Measurements from ENCODE around the gene ARHGAP26.

Gene ARHGAP26

DNA sequence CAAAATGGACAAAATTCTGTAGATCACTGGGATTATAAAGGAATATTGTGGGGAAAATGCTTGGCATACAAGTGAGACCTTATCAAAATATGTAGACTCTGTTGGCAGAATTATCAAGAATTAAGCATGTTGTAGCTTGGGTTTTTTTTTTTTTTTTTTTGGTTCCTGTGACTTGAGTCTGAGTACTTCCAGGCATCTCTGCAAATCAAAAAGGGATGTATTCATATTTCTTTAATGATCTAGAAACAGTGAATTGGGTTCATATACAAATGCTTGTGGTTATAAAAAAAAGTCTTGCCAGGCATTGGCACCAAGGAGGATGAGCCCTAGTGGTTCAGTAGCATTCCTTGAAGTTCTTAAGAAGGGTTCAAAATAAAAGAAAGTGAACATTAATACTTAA, 292.2 kb downstream of the ARHGAP26 start:
- peaks cover 2 to 20% of the 10 kb centered on the region in 2 donors for H3K36me3 ChIP-seq (ENCODE audit: control insufficient read depth in 2 of 2, insufficient read depth in 2 of 2, low read length in 2 of 2)
- no peak overlapping the region for H3K27ac ChIP-seq (ENCODE audit: low read depth in 2 of 2, low read length in 2 of 2)
- no peaks in the 10 kb centered on the region for H3K9me3 ChIP-seq (ENCODE audit: control insufficient read depth in 2 of 2, low read length in 2 of 2)
- no peak overlapping the region for H3K9ac ChIP-seq (ENCODE audit: low read depth in 1 of 2, low read length in 2 of 2)
- peaks cover 0 to 3% of the 10 kb centered on the region in 2 donors for H3K4me1 ChIP-seq (ENCODE audit: control insufficient read depth in 2 of 2, insufficient read depth in 2 of 2, low read length in 2 of 2)
- no peak overlapping the region for H3K4me3 ChIP-seq (ENCODE audit: low read length in 2 of 2)
- no peaks in the 10 kb centered on the region for H3K27me3 ChIP-seq (ENCODE audit: control insufficient read depth in 2 of 2, insufficient read depth in 2 of 2, low read length in 2 of 2)

DNA sequence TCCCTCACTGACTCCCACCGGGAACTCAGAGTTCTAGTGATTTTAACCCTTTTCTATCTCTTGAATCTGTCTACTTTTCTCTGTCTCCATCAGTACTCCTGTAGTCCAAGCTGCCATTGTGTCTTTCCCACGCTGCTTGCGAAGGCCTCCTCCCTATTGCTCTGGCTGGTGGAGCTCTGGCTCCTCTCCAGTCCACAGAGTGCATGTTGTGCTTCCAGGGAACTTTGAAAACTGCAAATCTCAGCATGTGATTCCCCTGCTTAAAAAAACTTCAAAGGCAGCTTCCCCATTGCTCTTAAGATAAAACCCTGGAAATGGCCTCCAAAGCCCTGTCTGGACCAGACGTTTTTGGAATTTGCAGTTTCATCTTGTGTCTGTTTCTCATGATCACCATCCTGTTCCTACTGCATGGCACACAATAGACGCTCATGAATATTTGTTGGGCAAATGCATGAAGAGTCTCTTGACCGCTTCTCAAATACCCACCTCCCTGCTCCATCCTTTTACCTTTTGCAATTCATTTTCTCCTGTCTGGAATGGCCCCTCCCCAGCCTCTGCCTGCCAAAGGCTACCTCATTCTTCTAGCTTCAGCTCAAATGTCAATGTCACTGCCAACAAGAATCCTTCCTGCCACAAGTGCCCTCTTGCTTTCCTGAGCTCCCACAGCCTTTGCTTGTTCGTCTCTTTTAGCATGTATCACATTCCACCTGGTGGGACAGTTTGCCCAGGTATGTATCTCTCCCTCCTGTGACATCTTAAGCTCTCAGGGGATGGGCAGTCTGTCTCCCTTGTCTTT, 293.2 kb downstream of the ARHGAP26 start:
- Histone ChIP-seq H3K4me3 (ENCODE audit: low read length in 2 of 2) (no peak overlapping the region), H3K4me1 (ENCODE audit: control insufficient read depth in 2 of 2, insufficient read depth in 2 of 2, low read length in 2 of 2) (peaks cover 0 to 3% of the 10 kb centered on the region in 2 donors), H3K27me3 (ENCODE audit: control insufficient read depth in 2 of 2, insufficient read depth in 2 of 2, low read length in 2 of 2) (no peaks in the 10 kb centered on the region), H3K9me3 (ENCODE audit: control insufficient read depth in 2 of 2, low read length in 2 of 2) (no peaks in the 10 kb centered on the region), H3K9ac (ENCODE audit: low read depth in 1 of 2, low read length in 2 of 2) (no peak overlapping the region), H3K27ac (ENCODE audit: low read depth in 2 of 2, low read length in 2 of 2) (peak overlapping the region; percentile 50 to 57), H3K36me3 (ENCODE audit: control insufficient read depth in 2 of 2, insufficient read depth in 2 of 2, low read length in 2 of 2) (peaks cover 5 to 13% of the 10 kb centered on the region in 2 donors)

DNA sequence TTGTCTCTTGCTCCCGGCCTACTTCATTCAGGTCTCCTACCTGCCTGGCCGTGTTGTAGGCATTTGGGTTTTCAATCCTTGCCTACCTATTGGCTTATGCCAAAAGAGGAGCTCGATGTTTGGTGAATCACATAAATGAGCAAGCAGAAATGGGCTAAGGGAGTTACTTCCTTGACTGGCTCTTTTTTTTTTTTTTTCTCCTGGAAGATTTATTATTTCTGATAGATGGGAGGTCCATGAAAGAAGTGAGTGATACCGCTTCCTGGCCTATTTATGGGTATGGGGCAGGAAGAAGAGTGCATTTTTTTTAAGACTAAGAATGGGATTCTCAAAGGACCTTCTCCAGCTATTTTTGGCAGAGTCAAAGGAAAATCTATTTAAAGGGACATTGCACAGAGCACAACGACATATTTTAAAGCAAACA, 294.1 kb downstream of the ARHGAP26 start:
- peak overlapping the region; percentile 50 to 64 for H3K27ac ChIP-seq (ENCODE audit: low read depth in 2 of 2, low read length in 2 of 2)
- no peaks in the 10 kb centered on the region for H3K9me3 ChIP-seq (ENCODE audit: control insufficient read depth in 2 of 2, low read length in 2 of 2)

DNA sequence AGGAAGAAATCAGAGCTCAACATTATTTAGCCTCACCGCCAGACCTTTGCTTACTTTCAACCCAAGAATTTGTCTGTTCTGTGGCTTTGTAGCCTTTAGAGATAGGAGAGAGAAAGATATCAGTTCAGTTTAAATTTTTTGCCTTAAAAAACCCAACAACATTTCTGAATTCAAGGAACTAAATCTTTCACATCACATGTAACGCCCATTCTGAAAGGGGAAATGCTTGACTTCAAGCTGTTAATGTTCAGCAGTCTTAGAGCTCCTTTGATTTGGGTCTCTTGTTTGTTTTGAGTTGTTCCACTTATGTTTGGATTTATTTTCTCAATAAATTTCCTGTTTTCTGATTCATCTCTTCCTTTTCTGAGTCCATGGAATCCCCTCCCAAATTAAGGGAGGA, 294.5 kb downstream of the ARHGAP26 start:
- Histone ChIP-seq H3K27me3 (ENCODE audit: control insufficient read depth in 2 of 2, insufficient read depth in 2 of 2, low read length in 2 of 2) (no peaks in the 10 kb centered on the region), H3K4me1 (ENCODE audit: control insufficient read depth in 2 of 2, insufficient read depth in 2 of 2, low read length in 2 of 2) (peaks cover 0 to 3% of the 10 kb centered on the region in 2 donors), H3K36me3 (ENCODE audit: control insufficient read depth in 2 of 2, insufficient read depth in 2 of 2, low read length in 2 of 2) (peaks cover 5 to 15% of the 10 kb centered on the region in 2 donors), H3K9ac (ENCODE audit: low read depth in 1 of 2, low read length in 2 of 2) (no peak overlapping the region), H3K27ac (ENCODE audit: low read depth in 2 of 2, low read length in 2 of 2) (peak overlapping the region; percentile 64), H3K9me3 (ENCODE audit: control insufficient read depth in 2 of 2, low read length in 2 of 2) (no peaks in the 10 kb centered on the region), H3K4me3 (ENCODE audit: low read length in 2 of 2) (no peak overlapping the region)

More for the DNA sequence above, 294.1 kb downstream of the ARHGAP26 start:
- Histone ChIP-seq H3K4me3 (ENCODE audit: low read length in 2 of 2) (no peak overlapping the region), H3K27me3 (ENCODE audit: control insufficient read depth in 2 of 2, insufficient read depth in 2 of 2, low read length in 2 of 2) (no peaks in the 10 kb centered on the region), H3K4me1 (ENCODE audit: control insufficient read depth in 2 of 2, insufficient read depth in 2 of 2, low read length in 2 of 2) (peaks cover 0 to 3% of the 10 kb centered on the region in 2 donors), H3K36me3 (ENCODE audit: control insufficient read depth in 2 of 2, insufficient read depth in 2 of 2, low read length in 2 of 2) (peaks cover 4 to 12% of the 10 kb centered on the region in 2 donors), H3K9ac (ENCODE audit: low read depth in 1 of 2, low read length in 2 of 2) (no peak overlapping the region)

DNA sequence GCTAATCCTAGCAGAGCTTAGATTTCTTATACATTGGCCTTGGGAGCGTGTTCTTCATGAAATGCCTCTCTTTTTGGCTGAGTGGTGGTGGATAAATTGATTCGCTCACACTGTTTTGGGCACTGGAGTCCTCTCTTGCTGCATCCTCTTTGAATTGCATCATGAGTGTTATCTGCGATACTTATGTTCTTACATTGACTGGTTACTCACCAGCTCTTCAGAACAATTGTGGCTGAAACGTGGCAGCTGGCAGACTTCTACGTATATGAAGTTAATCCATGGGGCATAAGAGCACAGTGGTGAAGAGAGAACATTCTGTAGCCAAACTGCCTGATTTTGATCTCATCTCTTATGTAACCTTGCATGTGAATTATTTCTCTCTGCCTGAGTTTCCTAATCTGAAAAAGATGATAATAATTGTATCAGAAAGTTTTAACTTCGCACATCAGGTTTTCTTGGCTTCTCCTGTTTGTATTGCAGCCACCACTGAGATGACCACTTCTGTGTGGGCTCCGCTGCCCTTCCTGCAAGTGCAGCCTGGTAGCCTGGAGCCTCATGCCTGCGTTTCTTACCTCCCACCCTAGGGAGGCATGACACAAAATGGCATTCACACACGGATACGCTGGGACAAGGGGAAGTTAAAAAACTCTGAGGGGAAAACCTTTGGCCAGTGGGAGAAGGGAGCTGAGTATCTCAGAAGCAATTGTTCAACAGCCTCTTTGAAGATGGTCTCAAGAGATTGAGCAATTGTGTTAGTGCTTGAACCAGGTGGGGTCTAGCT, 295.2 kb downstream of the ARHGAP26 start:
- no peaks in the 10 kb centered on the region for H3K9me3 ChIP-seq (ENCODE audit: control insufficient read depth in 2 of 2, low read length in 2 of 2)
- H3K4me3 ChIP-seq (ENCODE audit: low read length in 2 of 2): no peak overlapping the region
- no peaks in the 10 kb centered on the region for H3K27me3 ChIP-seq (ENCODE audit: control insufficient read depth in 2 of 2, insufficient read depth in 2 of 2, low read length in 2 of 2)
- H3K36me3 ChIP-seq (ENCODE audit: control insufficient read depth in 2 of 2, insufficient read depth in 2 of 2, low read length in 2 of 2): peaks cover 5 to 22% of the 10 kb centered on the region in 2 donors
- peaks cover 0 to 3% of the 10 kb centered on the region in 2 donors for H3K4me1 ChIP-seq (ENCODE audit: control insufficient read depth in 2 of 2, insufficient read depth in 2 of 2, low read length in 2 of 2)
- H3K9ac ChIP-seq (ENCODE audit: low read depth in 1 of 2, low read length in 2 of 2): no peak overlapping the region
- H3K27ac ChIP-seq (ENCODE audit: low read depth in 2 of 2, low read length in 2 of 2): peak overlapping the region; percentile 64

DNA sequence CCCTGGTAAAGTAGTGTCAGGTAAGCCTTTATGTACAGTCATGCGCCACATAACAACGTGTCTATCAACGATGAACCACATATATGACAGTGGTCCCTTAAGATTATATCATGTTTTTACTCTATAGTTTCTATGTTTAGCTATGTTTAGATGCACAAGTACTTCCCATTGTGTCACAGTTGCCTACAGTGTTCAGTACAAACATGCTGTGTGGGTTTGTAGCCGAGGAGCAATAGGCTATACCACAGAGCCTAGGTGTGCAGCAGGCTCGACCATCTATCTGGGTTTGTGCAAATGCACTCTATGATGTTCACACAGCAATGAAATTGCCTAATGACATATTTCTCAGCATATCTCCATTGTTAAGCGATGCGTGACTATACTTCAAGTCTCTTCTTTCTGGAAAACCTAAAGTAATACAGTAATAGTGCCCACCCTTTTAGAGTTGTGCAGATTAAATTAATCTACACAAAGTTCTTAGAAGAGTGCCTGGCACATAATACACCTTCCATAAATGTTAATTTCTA, 295.9 kb downstream of the ARHGAP26 start:
- Histone ChIP-seq H3K27me3 (ENCODE audit: control insufficient read depth in 2 of 2, insufficient read depth in 2 of 2, low read length in 2 of 2) (no peaks in the 10 kb centered on the region), H3K36me3 (ENCODE audit: control insufficient read depth in 2 of 2, insufficient read depth in 2 of 2, low read length in 2 of 2) (peaks cover 5 to 23% of the 10 kb centered on the region in 2 donors), H3K9ac (ENCODE audit: low read depth in 1 of 2, low read length in 2 of 2) (no peak overlapping the region), H3K9me3 (ENCODE audit: control insufficient read depth in 2 of 2, low read length in 2 of 2) (no peaks in the 10 kb centered on the region), H3K27ac (ENCODE audit: low read depth in 2 of 2, low read length in 2 of 2) (peak overlapping the region; percentile 8 to 64), H3K4me3 (ENCODE audit: low read length in 2 of 2) (no peak overlapping the region), H3K4me1 (ENCODE audit: control insufficient read depth in 2 of 2, insufficient read depth in 2 of 2, low read length in 2 of 2) (peaks cover 0 to 3% of the 10 kb centered on the region in 2 donors)

DNA sequence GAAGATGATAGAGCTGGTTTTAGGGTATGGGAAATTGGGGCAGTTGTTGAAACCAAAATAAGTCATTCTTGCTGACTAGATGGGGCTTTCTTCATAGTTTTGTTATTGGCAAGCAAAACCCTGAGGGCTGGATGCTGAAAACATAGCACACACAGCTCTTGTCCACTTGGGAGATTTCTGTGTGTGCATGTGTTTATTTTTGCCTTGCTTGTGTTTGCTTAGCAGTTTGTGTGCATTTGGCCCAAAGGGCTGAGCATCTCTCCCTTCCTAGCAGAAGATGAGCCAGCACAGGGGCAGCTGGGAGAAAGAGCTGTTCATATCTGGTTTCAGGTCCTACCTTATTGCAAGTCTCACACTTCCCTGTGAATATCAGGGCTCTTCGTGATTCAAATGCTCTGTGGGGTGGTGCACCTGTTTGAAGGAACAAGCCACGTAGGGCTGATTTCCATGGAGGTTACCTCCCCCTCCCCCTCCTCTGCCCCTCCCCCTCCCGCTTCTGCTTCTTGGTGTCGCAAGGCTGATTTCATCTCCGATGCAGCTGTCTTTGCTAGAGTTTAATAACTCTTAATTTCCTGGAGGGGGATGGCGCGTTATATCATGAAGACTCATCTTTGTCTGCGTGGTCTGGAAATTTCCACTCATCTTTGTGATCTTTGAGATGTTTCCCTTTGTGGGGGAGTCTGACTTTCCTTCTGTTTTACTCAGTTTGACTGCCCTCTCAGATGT, 296.5 kb downstream of the ARHGAP26 start:
- Histone ChIP-seq H3K9ac (ENCODE audit: low read depth in 1 of 2, low read length in 2 of 2) (no peak overlapping the region), H3K4me3 (ENCODE audit: low read length in 2 of 2) (no peak overlapping the region), H3K27me3 (ENCODE audit: control insufficient read depth in 2 of 2, insufficient read depth in 2 of 2, low read length in 2 of 2) (no peaks in the 10 kb centered on the region), H3K36me3 (ENCODE audit: control insufficient read depth in 2 of 2, insufficient read depth in 2 of 2, low read length in 2 of 2) (peaks cover 5 to 21% of the 10 kb centered on the region in 2 donors), H3K27ac (ENCODE audit: low read depth in 2 of 2, low read length in 2 of 2) (peak overlapping the region; percentile 21 to 64), H3K4me1 (ENCODE audit: control insufficient read depth in 2 of 2, insufficient read depth in 2 of 2, low read length in 2 of 2) (peaks cover 0 to 3% of the 10 kb centered on the region in 2 donors), H3K9me3 (ENCODE audit: control insufficient read depth in 2 of 2, low read length in 2 of 2) (no peaks in the 10 kb centered on the region)

DNA sequence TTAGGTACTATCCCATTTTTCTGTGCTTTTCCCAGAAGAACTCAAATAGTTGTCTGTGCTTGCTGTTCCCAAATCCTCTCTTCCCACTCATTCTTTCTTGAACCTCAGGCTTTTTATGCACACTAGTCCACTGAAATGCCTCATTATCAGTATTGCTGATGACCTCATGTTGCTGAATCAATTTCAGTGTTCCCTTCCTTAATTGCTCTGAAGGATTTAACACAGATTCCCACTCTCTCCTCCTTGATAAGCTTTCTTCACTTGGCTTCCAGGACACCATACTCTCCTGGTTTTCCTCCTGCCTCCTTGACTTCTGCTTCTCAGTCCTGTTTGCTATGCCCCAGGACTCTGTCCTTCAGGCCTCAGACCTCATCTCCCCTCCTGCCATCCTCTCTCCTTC, 298.5 kb downstream of the ARHGAP26 start:
- Histone ChIP-seq H3K27ac (ENCODE audit: low read depth in 2 of 2, low read length in 2 of 2) (no peak overlapping the region), H3K4me3 (ENCODE audit: low read length in 2 of 2) (no peak overlapping the region), H3K9ac (ENCODE audit: low read depth in 1 of 2, low read length in 2 of 2) (no peak overlapping the region), H3K9me3 (ENCODE audit: control insufficient read depth in 2 of 2, low read length in 2 of 2) (no peaks in the 10 kb centered on the region), H3K27me3 (ENCODE audit: control insufficient read depth in 2 of 2, insufficient read depth in 2 of 2, low read length in 2 of 2) (no peaks in the 10 kb centered on the region), H3K4me1 (ENCODE audit: control insufficient read depth in 2 of 2, insufficient read depth in 2 of 2, low read length in 2 of 2) (peaks cover 0 to 3% of the 10 kb centered on the region in 2 donors), H3K36me3 (ENCODE audit: control insufficient read depth in 2 of 2, insufficient read depth in 2 of 2, low read length in 2 of 2) (peaks cover 5 to 19% of the 10 kb centered on the region in 2 donors)

DNA sequence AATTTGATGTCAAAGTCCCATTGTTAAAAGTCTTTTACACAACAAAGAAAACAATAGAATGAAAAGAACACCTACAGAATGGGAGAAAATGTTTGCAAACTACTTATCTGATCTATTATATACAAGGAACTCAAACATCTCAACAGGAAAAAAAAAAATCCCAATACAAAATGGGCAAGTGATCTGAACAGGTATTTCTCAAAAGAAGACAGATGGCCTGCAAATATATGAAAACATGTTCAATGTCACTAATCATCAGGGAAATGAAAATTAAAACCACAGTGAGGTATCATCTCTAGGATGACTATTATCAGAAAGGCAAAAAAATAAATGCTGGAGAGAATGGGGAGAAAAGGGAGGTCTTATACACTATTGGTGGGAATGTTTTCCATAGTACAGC, 301.8 kb downstream of the ARHGAP26 start:
- Histone ChIP-seq H3K9ac (ENCODE audit: low read depth in 1 of 2, low read length in 2 of 2) (no peak overlapping the region), H3K9me3 (ENCODE audit: control insufficient read depth in 2 of 2, low read length in 2 of 2) (no peaks in the 10 kb centered on the region), H3K27me3 (ENCODE audit: control insufficient read depth in 2 of 2, insufficient read depth in 2 of 2, low read length in 2 of 2) (no peaks in the 10 kb centered on the region), H3K27ac (ENCODE audit: low read depth in 2 of 2, low read length in 2 of 2) (no peak overlapping the region), H3K36me3 (ENCODE audit: control insufficient read depth in 2 of 2, insufficient read depth in 2 of 2, low read length in 2 of 2) (peaks cover 5 to 13% of the 10 kb centered on the region in 2 donors), H3K4me3 (ENCODE audit: low read length in 2 of 2) (no peak overlapping the region), H3K4me1 (ENCODE audit: control insufficient read depth in 2 of 2, insufficient read depth in 2 of 2, low read length in 2 of 2) (no peaks in the 10 kb centered on the region)

Measured in mucosa of rectum (tissue), 2 donors.